Glutamatergic neuron (in vitro differentiated cells): Measurements from ENCODE around the gene SIRPA. TPM values are rescaled to one million over a fixed set of nuclear protein-coding genes. Genes with fewer than 3 reads are reported as not detected.

Experiments
- DNase-seq: peaks from one replicate; pipeline ENCODE4 v3.0.0; 2022
- H3K27ac Mint-ChIP-seq: one replicate; pipeline ENCODE4 v1.8.0; 2020; ENCODE audit warnings: mild to moderate bottlenecking, mixed read lengths, inconsistent platforms; ENCODE audit not compliant: unreplicated experiment
- H3K27me3 Mint-ChIP-seq: one replicate; pipeline ENCODE4 v1.8.0; 2020; ENCODE audit warnings: mild to moderate bottlenecking, moderate library complexity, mixed read lengths, inconsistent platforms; ENCODE audit not compliant: unreplicated experiment
- H3K36me3 Mint-ChIP-seq: one replicate; pipeline ENCODE4 v1.8.0; 2020; ENCODE audit warnings: mild to moderate bottlenecking, mixed read lengths, inconsistent platforms; ENCODE audit not compliant: unreplicated experiment
- H3K4me1 Mint-ChIP-seq: one replicate; pipeline ENCODE4 v1.8.0; 2020; ENCODE audit warnings: mild to moderate bottlenecking, low read depth, mixed read lengths, inconsistent platforms; ENCODE audit not compliant: unreplicated experiment
- H3K4me3 Mint-ChIP-seq: one replicate; pipeline ENCODE4 v1.8.0; 2020; ENCODE audit warnings: mild to moderate bottlenecking, mixed read lengths, inconsistent platforms; ENCODE audit not compliant: unreplicated experiment
- H3K9me3 Mint-ChIP-seq: one replicate; pipeline ENCODE4 v1.8.0; 2020; ENCODE audit warnings: mild to moderate bottlenecking, moderate library complexity, mixed read lengths, inconsistent platforms; ENCODE audit not compliant: unreplicated experiment
- CTCF ChIP-seq: fragments of 200-600 bp; sonication (generic); IDR thresholded peaks from one replicate; pipeline ENCODE4 v1.5.0; 2021; ENCODE audit not compliant: partially characterized antibody, unreplicated experiment
- total RNA-seq: library from RNA; stranded (reverse); fragmentation: NEBNext Ultra II Directional; extraction: Animal tissue kit (Norgen Biotek cat#: 25700); gene quantifications from one replicate; pipeline ENCODE4 v1.2.1, GENCODE V29; 2021; ENCODE audit not compliant: unreplicated experiment

SIRPA gene
- total RNA-seq, 1 donor from 2014 or later: 0.34 TPM

GRCh38 chr20:1951436-1952115, 56.4 kb downstream of the SIRPA start:
- peaks cover 1% of the 10 kb centered on the region for H3K9me3 Mint-ChIP-seq
- no peak for TF ChIP-seq CTCF
- H3K27ac Mint-ChIP-seq: no peak overlapping the region
- no peak for DNase-seq
- H3K36me3 Mint-ChIP-seq: no peaks in the 10 kb centered on the region
- no peak overlapping the region for H3K4me3 Mint-ChIP-seq
- H3K27me3 Mint-ChIP-seq: peaks cover 9% of the 10 kb centered on the region
- H3K4me1 Mint-ChIP-seq: peaks cover 18% of the 10 kb centered on the region

- TF ChIP-seq CTCF: no peak
- no peak overlapping the region for H3K27ac Mint-ChIP-seq
- H3K27me3 Mint-ChIP-seq: peaks cover 5% of the 10 kb centered on the region
- DNase-seq: no peak
- H3K4me1 Mint-ChIP-seq: peaks cover 12% of the 10 kb centered on the region
- peaks cover 1% of the 10 kb centered on the region for H3K9me3 Mint-ChIP-seq
- H3K36me3 Mint-ChIP-seq: no peaks in the 10 kb centered on the region
- H3K4me3 Mint-ChIP-seq: no peak overlapping the region
Measured at GRCh38 chr20:1952737-1953530, 57.7 kb downstream of the SIRPA start.

GRCh38 chr20:1953621-1954020, 58.4 kb downstream of the SIRPA start:
- Mint-ChIP-seq H3K9me3 (peaks cover 1% of the 10 kb centered on the region), H3K4me3 (no peak overlapping the region), H3K27ac (no peak overlapping the region), H3K27me3 (peaks cover 4% of the 10 kb centered on the region), H3K36me3 (no peaks in the 10 kb centered on the region), H3K4me1 (peaks cover 9% of the 10 kb centered on the region)
- no peak for DNase-seq
- TF ChIP-seq CTCF: no peak

GRCh38 chr20:1955217-1955616, 60.0 kb downstream of the SIRPA start:
- Mint-ChIP-seq H3K9me3 (peaks cover under 1% of the 10 kb centered on the region), H3K4me3 (no peak overlapping the region), H3K27me3 (no peaks in the 10 kb centered on the region), H3K4me1 (peaks cover 2% of the 10 kb centered on the region), H3K36me3 (no peaks in the 10 kb centered on the region), H3K27ac (no peak overlapping the region)
- TF ChIP-seq CTCF: no peak
- no peak for DNase-seq

GRCh38 chr20:1958426-1958825, 63.2 kb downstream of the SIRPA start:
- Mint-ChIP-seq H3K9me3 (no peaks in the 10 kb centered on the region), H3K36me3 (no peaks in the 10 kb centered on the region), H3K4me1 (no peaks in the 10 kb centered on the region), H3K27ac (no peak overlapping the region), H3K27me3 (peaks cover 5% of the 10 kb centered on the region), H3K4me3 (no peak overlapping the region)
- TF ChIP-seq CTCF: no peak
- DNase-seq: no peak
